ENCODE results near the gene KAZN.

- TF ChIP-seq, protein P1, sequence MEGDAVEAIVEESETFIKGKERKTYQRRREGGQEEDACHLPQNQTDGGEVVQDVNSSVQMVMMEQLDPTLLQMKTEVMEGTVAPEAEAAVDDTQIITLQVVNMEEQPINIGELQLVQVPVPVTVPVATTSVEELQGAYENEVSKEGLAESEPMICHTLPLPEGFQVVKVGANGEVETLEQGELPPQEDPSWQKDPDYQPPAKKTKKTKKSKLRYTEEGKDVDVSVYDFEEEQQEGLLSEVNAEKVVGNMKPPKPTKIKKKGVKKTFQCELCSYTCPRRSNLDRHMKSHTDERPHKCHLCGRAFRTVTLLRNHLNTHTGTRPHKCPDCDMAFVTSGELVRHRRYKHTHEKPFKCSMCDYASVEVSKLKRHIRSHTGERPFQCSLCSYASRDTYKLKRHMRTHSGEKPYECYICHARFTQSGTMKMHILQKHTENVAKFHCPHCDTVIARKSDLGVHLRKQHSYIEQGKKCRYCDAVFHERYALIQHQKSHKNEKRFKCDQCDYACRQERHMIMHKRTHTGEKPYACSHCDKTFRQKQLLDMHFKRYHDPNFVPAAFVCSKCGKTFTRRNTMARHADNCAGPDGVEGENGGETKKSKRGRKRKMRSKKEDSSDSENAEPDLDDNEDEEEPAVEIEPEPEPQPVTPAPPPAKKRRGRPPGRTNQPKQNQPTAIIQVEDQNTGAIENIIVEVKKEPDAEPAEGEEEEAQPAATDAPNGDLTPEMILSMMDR (IDR thresholded peaks at IDR 0.05): no peak
- no peak for TF ChIP-seq POLR2A (IDR thresholded peaks at IDR 0.05)
Measured at GRCh38 chr1:14947421-14947820, 348.9 kb downstream of the KAZN start.
